Measurements from ENCODE around the gene UGDH.

DNA sequence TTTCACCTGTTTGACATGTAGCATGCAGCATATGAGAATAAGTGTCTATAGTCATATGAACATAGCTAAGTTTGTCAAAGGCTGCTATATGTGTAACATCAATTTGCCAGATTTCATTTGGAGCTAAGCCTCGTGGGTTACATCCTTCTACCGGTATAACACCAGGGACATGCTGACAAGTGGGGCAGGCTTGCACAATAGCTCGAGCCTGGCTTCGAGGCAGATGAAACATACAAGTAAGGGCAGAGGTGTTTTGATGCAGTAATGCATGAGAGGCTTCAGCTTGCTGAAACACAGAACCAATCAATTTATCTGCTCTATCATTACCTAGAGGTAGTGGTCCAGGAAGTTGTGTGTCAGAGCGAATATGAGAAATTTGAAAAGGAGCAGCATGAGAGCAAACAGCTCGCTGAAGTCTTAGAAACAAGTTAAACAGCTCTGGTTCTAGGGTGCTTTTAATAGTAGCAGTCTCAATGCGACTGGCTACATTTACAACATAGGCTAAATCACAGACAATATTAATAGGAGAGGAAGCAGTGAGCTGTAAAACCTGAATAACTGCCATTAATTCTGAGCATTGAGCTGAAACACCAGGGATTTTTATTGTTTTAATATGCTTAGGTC lies 14.9 kb upstream of the UGDH start:
- TF ChIP-seq, protein P1, sequence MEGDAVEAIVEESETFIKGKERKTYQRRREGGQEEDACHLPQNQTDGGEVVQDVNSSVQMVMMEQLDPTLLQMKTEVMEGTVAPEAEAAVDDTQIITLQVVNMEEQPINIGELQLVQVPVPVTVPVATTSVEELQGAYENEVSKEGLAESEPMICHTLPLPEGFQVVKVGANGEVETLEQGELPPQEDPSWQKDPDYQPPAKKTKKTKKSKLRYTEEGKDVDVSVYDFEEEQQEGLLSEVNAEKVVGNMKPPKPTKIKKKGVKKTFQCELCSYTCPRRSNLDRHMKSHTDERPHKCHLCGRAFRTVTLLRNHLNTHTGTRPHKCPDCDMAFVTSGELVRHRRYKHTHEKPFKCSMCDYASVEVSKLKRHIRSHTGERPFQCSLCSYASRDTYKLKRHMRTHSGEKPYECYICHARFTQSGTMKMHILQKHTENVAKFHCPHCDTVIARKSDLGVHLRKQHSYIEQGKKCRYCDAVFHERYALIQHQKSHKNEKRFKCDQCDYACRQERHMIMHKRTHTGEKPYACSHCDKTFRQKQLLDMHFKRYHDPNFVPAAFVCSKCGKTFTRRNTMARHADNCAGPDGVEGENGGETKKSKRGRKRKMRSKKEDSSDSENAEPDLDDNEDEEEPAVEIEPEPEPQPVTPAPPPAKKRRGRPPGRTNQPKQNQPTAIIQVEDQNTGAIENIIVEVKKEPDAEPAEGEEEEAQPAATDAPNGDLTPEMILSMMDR (IDR thresholded peaks at IDR 0.05): no peak
- no peak for TF ChIP-seq POLR2A (IDR thresholded peaks at IDR 0.05)
